Measurements from ENCODE around the gene PRAMEF2. TPM values are rescaled to one million over a fixed set of nuclear protein-coding genes. Genes with fewer than 3 reads are reported as not detected.
"Not testable (repeated sequence)": the region's sequence is repeated elsewhere in the genome, so short reads cannot be mapped to it uniquely, and the experiment has no call there.

The PRAMEF2 gene, protein sequence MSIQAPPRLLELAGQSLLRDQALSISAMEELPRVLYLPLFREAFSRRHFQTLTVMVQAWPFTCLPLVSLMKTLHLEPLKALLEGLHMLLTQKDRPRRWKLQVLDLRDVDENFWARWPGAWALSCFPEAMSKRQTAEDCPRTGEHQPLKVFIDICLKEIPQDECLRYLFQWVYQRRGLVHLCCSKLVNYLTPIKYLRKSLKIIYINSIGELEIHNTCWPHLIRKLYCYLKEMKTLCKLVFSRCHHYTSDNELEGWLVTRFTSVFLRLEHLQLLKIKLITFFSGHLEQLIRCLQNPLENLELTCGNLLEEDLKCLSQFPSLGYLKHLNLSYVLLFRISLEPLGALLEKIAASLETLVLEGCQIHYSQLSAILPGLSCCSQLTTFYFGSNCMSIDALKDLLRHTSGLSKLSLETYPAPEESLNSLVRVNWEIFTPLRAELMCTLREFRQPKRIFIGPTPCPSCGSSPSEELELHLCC
- not detected for total RNA-seq

DNA sequence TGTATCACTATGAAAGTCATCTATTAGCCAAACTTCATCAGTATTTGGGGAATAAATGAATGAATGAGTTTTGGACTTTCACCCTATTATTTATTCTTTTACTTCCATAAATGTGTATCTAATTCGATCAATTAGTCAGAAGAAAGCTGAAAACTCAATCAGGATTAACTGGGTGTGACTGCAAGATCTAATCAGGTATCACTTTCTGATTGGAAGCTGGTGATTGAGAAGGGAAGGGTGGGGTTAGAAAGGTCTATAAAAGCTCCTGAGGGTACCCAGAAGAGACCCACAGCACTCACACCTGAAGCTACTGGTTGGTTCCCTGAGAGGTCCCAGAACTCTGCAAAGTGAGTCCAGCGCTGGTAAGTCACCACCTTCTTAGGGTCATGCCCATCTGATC is at the start of gene PRAMEF2:
TSS of gene PRAMEF2 (plus strand) at position 301 of the 400 bp plus-strand sequence. CDS start 1,924 bp downstream, outside the sequence.
- TF ChIP-seq, protein P1, sequence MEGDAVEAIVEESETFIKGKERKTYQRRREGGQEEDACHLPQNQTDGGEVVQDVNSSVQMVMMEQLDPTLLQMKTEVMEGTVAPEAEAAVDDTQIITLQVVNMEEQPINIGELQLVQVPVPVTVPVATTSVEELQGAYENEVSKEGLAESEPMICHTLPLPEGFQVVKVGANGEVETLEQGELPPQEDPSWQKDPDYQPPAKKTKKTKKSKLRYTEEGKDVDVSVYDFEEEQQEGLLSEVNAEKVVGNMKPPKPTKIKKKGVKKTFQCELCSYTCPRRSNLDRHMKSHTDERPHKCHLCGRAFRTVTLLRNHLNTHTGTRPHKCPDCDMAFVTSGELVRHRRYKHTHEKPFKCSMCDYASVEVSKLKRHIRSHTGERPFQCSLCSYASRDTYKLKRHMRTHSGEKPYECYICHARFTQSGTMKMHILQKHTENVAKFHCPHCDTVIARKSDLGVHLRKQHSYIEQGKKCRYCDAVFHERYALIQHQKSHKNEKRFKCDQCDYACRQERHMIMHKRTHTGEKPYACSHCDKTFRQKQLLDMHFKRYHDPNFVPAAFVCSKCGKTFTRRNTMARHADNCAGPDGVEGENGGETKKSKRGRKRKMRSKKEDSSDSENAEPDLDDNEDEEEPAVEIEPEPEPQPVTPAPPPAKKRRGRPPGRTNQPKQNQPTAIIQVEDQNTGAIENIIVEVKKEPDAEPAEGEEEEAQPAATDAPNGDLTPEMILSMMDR (IDR thresholded peaks at IDR 0.05; ENCODE audit: low read depth): not testable (repeated sequence)

DNA sequence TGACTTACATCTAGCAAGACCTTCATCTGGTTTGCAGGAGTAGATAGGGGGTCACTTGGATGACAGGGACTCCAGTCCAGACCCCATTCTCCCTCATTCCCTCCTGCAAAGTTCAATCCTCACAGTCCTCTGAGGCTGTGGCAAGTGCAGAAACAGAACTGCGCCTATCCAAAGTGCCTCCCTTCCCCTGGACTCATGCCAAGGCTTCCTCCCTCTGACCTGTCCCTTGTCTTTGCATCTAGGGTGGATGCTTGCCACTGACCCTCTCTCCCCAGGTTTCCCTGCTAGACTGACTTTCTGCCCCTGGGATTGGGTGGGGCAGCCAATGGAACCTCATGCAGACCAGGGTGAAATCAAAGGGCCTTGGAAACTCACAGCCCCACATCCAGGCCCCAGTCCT is 47.0 kb upstream of the PRAMEF2 start:
- TF ChIP-seq, protein P1 (IDR thresholded peaks at IDR 0.05; ENCODE audit: low read depth): no peak

DNA sequence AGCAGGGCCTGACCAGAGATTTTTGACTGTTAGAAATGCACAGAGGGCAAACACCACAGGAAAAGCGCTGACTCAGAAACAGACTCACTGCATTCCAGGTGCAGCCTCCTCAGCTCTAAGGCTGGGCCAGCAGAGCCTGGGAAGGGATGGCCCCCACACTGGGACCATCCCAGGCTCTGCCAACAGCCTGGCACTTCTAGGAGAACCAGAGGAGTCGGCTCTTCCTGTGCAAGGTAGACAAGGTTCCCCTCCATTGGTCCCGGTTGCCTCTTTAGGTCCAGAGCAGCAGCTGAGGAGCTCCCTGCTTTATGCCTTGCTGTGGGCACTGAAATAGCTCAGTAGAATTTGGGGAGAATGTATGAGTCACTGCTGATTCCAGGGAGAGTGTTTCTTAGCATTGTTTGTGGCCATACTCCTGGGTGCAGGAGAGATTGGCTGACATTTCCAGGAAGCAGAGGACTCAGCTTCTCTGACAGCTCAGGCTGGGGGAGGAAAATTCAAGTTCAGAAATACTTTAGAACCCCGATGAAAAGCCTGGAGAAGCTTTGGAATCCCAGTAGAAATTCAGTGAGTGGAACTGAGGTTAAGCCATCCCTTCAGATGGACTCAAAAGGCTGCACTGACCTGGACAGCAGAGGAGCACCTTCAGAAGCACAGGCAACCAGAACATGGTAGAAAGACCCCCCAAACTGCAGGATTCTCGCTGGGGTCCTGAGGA is 46.0 kb upstream of the PRAMEF2 start:
- TF ChIP-seq, protein P1 (IDR thresholded peaks at IDR 0.05; ENCODE audit: low read depth): no peak

DNA sequence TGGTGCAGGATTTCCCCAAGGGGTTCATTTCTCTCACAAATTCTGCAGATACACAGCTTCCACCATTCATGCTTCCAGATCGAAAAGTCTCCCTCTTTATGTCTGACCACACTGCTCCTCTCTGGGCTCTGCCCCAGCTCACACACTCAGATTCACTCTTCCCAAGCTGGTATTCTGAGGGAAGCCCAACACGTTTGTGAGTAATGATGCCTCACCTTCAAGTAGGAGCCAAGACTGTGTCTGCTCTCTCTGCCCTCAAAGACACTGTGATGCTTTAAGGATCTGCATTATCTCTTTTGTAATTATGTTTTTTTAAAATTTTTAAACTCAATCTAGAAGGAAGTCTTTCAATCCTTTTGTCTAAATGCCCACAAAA is 45.5 kb upstream of the PRAMEF2 start:
- TF ChIP-seq, protein P1 (IDR thresholded peaks at IDR 0.05; ENCODE audit: low read depth): no peak

DNA sequence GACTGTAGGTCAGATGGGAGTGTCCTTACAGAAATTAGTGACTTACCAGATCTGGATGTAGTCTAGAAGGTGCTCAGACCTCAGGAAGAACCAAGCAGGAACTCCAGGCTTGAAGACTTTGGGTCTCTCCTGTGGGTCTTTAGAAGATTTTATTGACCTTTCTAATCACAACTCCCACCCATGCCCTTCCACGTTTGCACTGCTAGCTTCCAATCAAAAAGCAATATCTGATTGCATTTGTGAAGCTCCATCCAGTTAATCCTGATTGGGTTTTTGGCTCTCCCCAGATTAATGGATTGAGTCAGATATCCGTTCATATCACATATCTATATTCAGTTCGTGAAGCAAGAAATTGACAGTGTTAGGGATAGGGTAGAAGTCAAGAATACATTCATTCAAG is 25.6 kb upstream of the PRAMEF2 start, which contains the start of gene PRAMEF11:
TSS of gene PRAMEF11 (minus strand) at position 101 of the 400 bp plus-strand sequence. CDS start 2,621 bp downstream, outside the sequence.
- TF ChIP-seq, protein P1 (IDR thresholded peaks at IDR 0.05; ENCODE audit: low read depth): not testable (repeated sequence)

DNA sequence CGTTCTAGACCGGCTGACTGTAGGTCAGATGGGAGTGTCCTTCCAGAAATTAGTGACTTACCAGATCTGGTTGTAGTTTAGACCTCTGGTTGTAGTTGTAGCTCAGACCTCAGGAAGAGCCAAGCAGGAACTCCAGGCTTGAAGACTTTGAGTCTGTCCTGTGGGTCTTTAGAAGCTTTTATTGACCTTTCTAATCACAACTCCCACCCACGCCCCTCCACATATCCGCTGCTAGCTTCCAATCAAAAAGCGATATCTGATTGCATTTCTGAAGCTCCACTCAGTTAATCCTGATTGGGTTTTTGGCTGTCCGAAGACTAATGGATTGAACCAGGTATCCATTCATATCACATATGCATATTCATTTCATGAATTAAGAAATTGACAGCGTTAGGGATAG is 8.3 kb upstream of the PRAMEF2 start, which contains the start of gene HNRNPCL1:
TSS of gene HNRNPCL1 (minus strand) at position 101 of the 400 bp plus-strand sequence. CDS start 431 bp downstream, outside the sequence.
- TF ChIP-seq, protein P1 (IDR thresholded peaks at IDR 0.05; ENCODE audit: low read depth): not testable (repeated sequence)

DNA sequence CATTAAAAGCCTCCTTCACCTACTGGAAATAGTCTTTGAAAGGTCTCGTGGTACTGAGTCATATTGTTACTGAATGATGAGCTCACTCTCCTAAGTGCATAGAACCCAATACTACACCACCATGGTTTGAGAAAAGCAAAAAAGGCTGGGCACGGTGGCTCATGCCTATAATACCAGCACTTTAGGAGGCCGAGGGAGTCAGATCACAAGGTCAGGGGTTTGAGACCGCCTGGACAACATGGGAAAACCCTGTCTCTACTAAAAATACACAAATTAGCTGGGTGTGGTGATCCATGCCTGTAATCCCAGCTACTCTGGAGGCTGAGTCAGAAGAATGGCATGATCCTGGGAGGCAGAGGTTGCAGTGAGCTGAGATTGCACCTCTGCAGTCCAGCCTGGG is 5.1 kb upstream of the PRAMEF2 start:
- TF ChIP-seq, protein P1 (IDR thresholded peaks at IDR 0.05; ENCODE audit: low read depth): no peak
